D341Med (cell line): Measurements from ENCODE around the gene IGFALS.

Experiments
- DNase-seq: peaks from one replicate; pipeline ENCODE4 v3.0.0; 2012; ENCODE audit warnings: low spot score

IGFALS gene

GRCh38 chr16:1766231-1766630 lies 27.3 kb downstream of the IGFALS start:
- no peak for DNase-seq

GRCh38 chr16:1765826-1766225 lies 27.7 kb downstream of the IGFALS start:
- DNase-seq, result no peak

GRCh38 chr16:1764971-1765370 lies 28.5 kb downstream of the IGFALS start:
- no peak for DNase-seq

GRCh38 chr16:1763521-1764511 lies 29.7 kb downstream of the IGFALS start:
- peak; percentile 60 for DNase-seq

- DNase-seq, result no peak
Observed at GRCh38 chr16:1762879-1763520, 30.5 kb downstream of the IGFALS start.

GRCh38 chr16:1762196-1762878 lies 31.2 kb downstream of the IGFALS start:
- peak; percentile 67 for DNase-seq

GRCh38 chr16:1761751-1762150 lies 31.8 kb downstream of the IGFALS start:
- no peak for DNase-seq

- no peak for DNase-seq
Observed at GRCh38 chr16:1760911-1761310, 32.6 kb downstream of the IGFALS start.

- no peak for DNase-seq
Observed at GRCh38 chr16:1759511-1759910, 34.0 kb downstream of the IGFALS start.

- DNase-seq, result no peak
Observed at GRCh38 chr16:1758923-1759322, 34.6 kb downstream of the IGFALS start.

- no peak for DNase-seq
Observed at GRCh38 chr16:1757714-1758461, 35.6 kb downstream of the IGFALS start.

GRCh38 chr16:1754204-1754603 lies 39.3 kb downstream of the IGFALS start:
- no peak for DNase-seq

GRCh38 chr16:1752853-1753252 lies 40.7 kb downstream of the IGFALS start:
- DNase-seq, result no peak

GRCh38 chr16:1751946-1752345 lies 41.6 kb downstream of the IGFALS start:
- DNase-seq, result no peak

- DNase-seq, result no peak
Observed at GRCh38 chr16:1749152-1750117, 44.1 kb downstream of the IGFALS start.

- no peak for DNase-seq
Observed at GRCh38 chr16:1747934-1748333, 45.6 kb downstream of the IGFALS start.

GRCh38 chr16:1746693-1747195 lies 46.8 kb downstream of the IGFALS start:
- no peak for DNase-seq

- DNase-seq, result no peak
Observed at GRCh38 chr16:1745900-1746692, 47.4 kb downstream of the IGFALS start.

GRCh38 chr16:1745181-1745899 lies 48.2 kb downstream of the IGFALS start:
- no peak for DNase-seq
